B cell (primary cell): ENCODE measurements around the gene SLC24A3. TPM values are rescaled to one million over a fixed set of nuclear protein-coding genes. Genes with fewer than 3 reads are reported as not detected.

Experiments used
- ATAC-seq: fragments of 200-7000 bp; cut with Tn5 transposase; one replicate; pipeline ENCODE4 v1.10.0; 2021; ENCODE audit warnings: low read depth, mild to moderate bottlenecking, moderate number of reproducible peaks, moderate library complexity
- CTCF ChIA-PET: fragments of 350-600 bp; sonication (Branson Sonifier 250); formaldehyde crosslinking; loops from one replicate; lab custom pipeline; 2021; ENCODE audit warnings: antibody characterized with exemption, inconsistent platforms; lab: Charles Lee
- POLR2A ChIA-PET: fragments of 350-600 bp; sonication (Branson Sonifier 250); formaldehyde crosslinking; loops from one replicate; lab custom pipeline; 2021; ENCODE audit warnings: antibody characterized with exemption; lab: Charles Lee
- DNase-seq: peaks from one replicate; pipeline ENCODE4 v3.0.0; 2013
- H2AFZ ChIP-seq: 2 replicates; pipeline ENCODE4 v1.6.1; 2012; ENCODE audit warnings: mild to moderate bottlenecking, low read depth, low read length; ENCODE audit not compliant: insufficient read depth, poor library complexity, severe bottlenecking
- H3K27ac ChIP-seq, 2 donors: 1 replicate in 1 of 2; 2 replicates in 1 of 2; pipeline ENCODE4 v1.5.1; 2012 to 2013; ENCODE audit warnings: low read length in 2 of 2, mild to moderate bottlenecking in 2 of 2, moderate library complexity in 1 of 2
- H3K27me3 ChIP-seq, 4 experiments: fragments of 200-600 bp in 1 of 4; sonication (generic) in 1 of 4; replicated peaks in 1 of 4; 1 replicate in 2 of 4; 2 replicates in 2 of 4; pipeline versions ENCODE4 v1.6.1 to v1.7.0; 2013 to 2016; ENCODE audit warnings: low read length in 3 of 4, mild to moderate bottlenecking in 2 of 4, mixed read lengths in 1 of 4, moderate library complexity in 1 of 4; ENCODE audit not compliant: insufficient read depth in 4 of 4, control insufficient read depth in 3 of 4; ENCODE audit errors: control extremely low read depth in 1 of 4
- H3K36me3 ChIP-seq, 2 experiments: replicated peaks in 1 of 2; 1 replicate in 1 of 2; 2 replicates in 1 of 2; pipeline versions ENCODE4 v1.6.1 to v1.7.1; 2013; ENCODE audit warnings: low read length in 1 of 2; ENCODE audit not compliant: insufficient read depth in 2 of 2, control insufficient read depth in 1 of 2; ENCODE audit errors: control extremely low read depth in 1 of 2, extremely low read depth in 1 of 2
- H3K4me1 ChIP-seq, 2 donors: fragments of 200-600 bp in 1 of 2; sonication (generic) in 1 of 2; 1 replicate in 1 of 2; 2 replicates in 1 of 2; pipeline versions ENCODE4 v1.5.1 to v1.6.1; 2013 to 2017; ENCODE audit warnings: low read length in 2 of 2; ENCODE audit not compliant: control insufficient read depth in 2 of 2, insufficient read depth in 2 of 2
- H3K4me2 ChIP-seq: replicated peaks from 2 replicates; pipeline ENCODE3; 2012; ENCODE audit warnings: mild to moderate bottlenecking, low read depth, low read length; ENCODE audit not compliant: poor library complexity, severe bottlenecking
- H3K4me3 ChIP-seq, 5 experiments: fragments of 200-600 bp in 1 of 5; sonication (generic) in 1 of 5; 1 replicate in 3 of 5; 2 replicates in 2 of 5; pipeline versions ENCODE4 v1.5.1 to v1.7.0; 2011 to 2016; ENCODE audit warnings: low read length in 4 of 5, mild to moderate bottlenecking in 4 of 5, low read depth in 2 of 5, control low read depth in 1 of 5, moderate library complexity in 1 of 5; ENCODE audit not compliant: insufficient read depth in 1 of 5; ENCODE audit errors: control extremely low read depth in 1 of 5, extremely low read depth in 1 of 5
- H3K79me2 ChIP-seq: fragments of 200-600 bp; sonication (generic); one replicate; pipeline ENCODE4 v1.6.0; 2016; ENCODE audit warnings: low read length; ENCODE audit not compliant: control insufficient read depth, insufficient read depth
- H3K9ac ChIP-seq: fragments of 200-600 bp; sonication (generic); 2 replicates; pipeline ENCODE4 v1.6.1; 2017; ENCODE audit warnings: mild to moderate bottlenecking, low read length, moderate library complexity
- H3K9me3 ChIP-seq, 3 donors: one replicate each; pipeline versions ENCODE4 v1.6.1 to v1.7.1; 2013; ENCODE audit warnings: low read length in 2 of 3; ENCODE audit not compliant: control insufficient read depth in 2 of 3, insufficient read depth in 1 of 3; ENCODE audit errors: control extremely low read depth in 1 of 3
- H4K20me1 ChIP-seq: 2 replicates; pipeline ENCODE4 v1.6.0; 2012; ENCODE audit warnings: mild to moderate bottlenecking, low read length; ENCODE audit not compliant: insufficient read depth, control insufficient read depth, poor library complexity, severe bottlenecking
- H3K27ac Mint-ChIP-seq: one replicate; pipeline ENCODE4 v1.8.0; 2021; ENCODE audit warnings: mixed read lengths
- H3K27me3 Mint-ChIP-seq: one replicate; pipeline ENCODE4 v1.8.0; 2021; ENCODE audit warnings: mixed read lengths
- H3K4me1 Mint-ChIP-seq: one replicate; pipeline ENCODE4 v1.8.0; 2021; ENCODE audit warnings: mixed read lengths
- H3K4me3 Mint-ChIP-seq: one replicate; pipeline ENCODE4 v1.8.0; 2021; ENCODE audit warnings: mixed read lengths
- H3K9me3 Mint-ChIP-seq: one replicate; pipeline ENCODE4 v1.8.0; 2022; ENCODE audit warnings: mixed read lengths; ENCODE audit not compliant: insufficient read depth
- EZH2 ChIP-seq: IDR thresholded peaks from 2 replicates; pipeline ENCODE4 v1.6.1; 2012; ENCODE audit warnings: borderline replicate concordance, low read depth, mild to moderate bottlenecking, moderate library complexity, low read length; ENCODE audit not compliant: insufficient read depth, poor library complexity, severe bottlenecking
- WGBS: methylation state at CpG from one replicate; pipeline ENCODE4 v1.1.5; 2013; ENCODE audit warnings: missing lambda C conversion rate; ENCODE audit not compliant: insufficient coverage; 5-methylcytosine and 5-hydroxymethylcytosine counted together
- intact Hi-C: fragments of 100-400 bp; cut with micrococcal nuclease; formaldehyde crosslinking; loops from one replicate; pipeline ENCODE4 v1.10.0; 2022
- polyA plus RNA-seq: library from polyadenylated mRNA; depleted of rRNA; stranded (reverse); fragments of >200 nt; gene quantifications from 2 replicates; pipeline ENCODE4 v1.2.3, GENCODE V29; 2012
- total RNA-seq, 2 donors: library from RNA; stranded (reverse); fragments of 120-200 nt in 1 of 2; gene quantifications; 1 replicate in 1 of 2; 2 replicates in 1 of 2; pipeline versions ENCODE4 v1.2.3 to v1.2.4, GENCODE V29; 2013 to 2022
- TF ChIP-seq, protein P1 (sequence below): fragments of 200-600 bp; IDR thresholded peaks from one replicate; pipeline ENCODE4 v1.8.0; 2022; ENCODE audit warnings: antibody characterized with exemption, mild to moderate bottlenecking

The SLC24A3 gene
- total and polyA plus RNA-seq, 2 donors (not counting 1 experiment from before 2014, with no cell fraction given), result not detected

DNA sequence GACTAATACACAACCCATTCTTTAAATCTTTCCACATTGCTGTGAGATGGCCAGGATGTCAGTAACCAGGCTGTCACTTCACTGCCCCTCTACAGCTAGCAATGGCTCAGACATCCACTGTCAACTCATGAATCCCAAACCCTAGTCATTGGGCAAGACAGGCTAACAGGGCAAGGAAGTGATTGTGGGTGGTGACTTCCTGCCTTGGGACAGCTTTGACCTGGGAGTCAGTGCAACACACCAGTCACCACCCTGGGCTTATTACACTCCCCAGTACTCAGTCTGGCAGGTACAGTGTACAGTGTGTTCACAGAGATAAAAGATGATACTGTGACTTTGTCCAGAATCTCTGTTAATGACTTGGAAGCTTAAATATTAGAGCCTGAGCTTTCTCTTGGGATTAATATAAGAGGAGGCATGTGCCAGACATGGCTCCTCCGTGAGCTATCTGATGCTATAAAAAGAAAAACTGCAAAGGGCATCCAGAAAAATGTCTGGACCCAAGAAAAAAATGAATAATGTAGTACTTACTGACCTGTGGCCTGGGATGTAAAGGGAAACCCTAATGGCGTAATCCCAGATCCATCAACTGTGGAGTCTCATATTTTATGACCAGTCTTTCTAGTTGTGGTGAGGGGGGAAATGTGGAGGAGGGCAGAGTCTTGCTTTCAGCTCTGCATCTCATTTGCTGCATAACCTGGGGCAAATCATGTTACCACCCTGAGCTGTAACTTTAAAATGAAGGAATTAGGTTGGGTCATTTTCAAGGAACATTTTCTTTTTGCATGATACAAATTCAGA lies 244.4 kb downstream of the SLC24A3 start:
- ChIA-PET POLR2A (no interaction called here), CTCF (no interaction called here)
- no peak for DNase-seq

DNA sequence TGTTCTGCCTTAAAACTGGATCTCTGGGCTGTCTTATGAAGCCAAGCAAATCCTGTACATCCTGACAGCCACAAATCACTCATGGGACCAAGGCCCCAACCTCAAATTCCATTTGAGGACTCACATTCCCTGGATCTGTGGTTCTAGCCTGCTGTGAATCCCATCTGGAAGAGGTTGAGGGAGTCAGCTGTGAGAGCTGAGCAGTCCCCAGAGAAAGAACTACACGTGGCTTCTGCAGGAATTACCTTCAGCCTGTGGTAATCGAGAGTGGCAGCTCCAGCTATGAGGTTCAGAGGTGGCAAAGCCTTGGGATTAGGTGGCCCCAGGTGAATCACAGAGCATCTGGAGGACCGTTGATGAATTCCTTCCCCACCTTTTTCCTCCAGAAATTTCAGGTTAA lies 245.2 kb downstream of the SLC24A3 start:
- no peak overlapping the region for H2AFZ ChIP-seq
- no peaks in the 10 kb centered on the region for H3K4me1 ChIP-seq
- no peaks in the 10 kb centered on the region for H3K79me2 ChIP-seq
- no peak for DNase-seq
- ATAC-seq, result no peak
- intact Hi-C loops, result no loop called here
- no peaks in the 10 kb centered on the region for H3K36me3 ChIP-seq
- Mint-ChIP-seq H3K4me3 (no peak overlapping the region), H3K27ac (no peak overlapping the region), H3K4me1 (no peaks in the 10 kb centered on the region), H3K27me3 (peaks cover 9% of the 10 kb centered on the region), H3K9me3 (no peaks in the 10 kb centered on the region)
- no peaks in the 10 kb centered on the region for H3K27me3 ChIP-seq
- no peak overlapping the region for H3K4me3 ChIP-seq
- POLR2A ChIA-PET, result no interaction called here
- no peaks in the 10 kb centered on the region for H3K9me3 ChIP-seq
- H3K27ac ChIP-seq, result no peak overlapping the region
- TF ChIP-seq, protein P1, sequence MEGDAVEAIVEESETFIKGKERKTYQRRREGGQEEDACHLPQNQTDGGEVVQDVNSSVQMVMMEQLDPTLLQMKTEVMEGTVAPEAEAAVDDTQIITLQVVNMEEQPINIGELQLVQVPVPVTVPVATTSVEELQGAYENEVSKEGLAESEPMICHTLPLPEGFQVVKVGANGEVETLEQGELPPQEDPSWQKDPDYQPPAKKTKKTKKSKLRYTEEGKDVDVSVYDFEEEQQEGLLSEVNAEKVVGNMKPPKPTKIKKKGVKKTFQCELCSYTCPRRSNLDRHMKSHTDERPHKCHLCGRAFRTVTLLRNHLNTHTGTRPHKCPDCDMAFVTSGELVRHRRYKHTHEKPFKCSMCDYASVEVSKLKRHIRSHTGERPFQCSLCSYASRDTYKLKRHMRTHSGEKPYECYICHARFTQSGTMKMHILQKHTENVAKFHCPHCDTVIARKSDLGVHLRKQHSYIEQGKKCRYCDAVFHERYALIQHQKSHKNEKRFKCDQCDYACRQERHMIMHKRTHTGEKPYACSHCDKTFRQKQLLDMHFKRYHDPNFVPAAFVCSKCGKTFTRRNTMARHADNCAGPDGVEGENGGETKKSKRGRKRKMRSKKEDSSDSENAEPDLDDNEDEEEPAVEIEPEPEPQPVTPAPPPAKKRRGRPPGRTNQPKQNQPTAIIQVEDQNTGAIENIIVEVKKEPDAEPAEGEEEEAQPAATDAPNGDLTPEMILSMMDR, result no peak
- no peak for TF ChIP-seq EZH2
- H3K9ac ChIP-seq, result no peak overlapping the region
- H4K20me1 ChIP-seq, result no peaks in the 10 kb centered on the region
- 80% methylated on average over 2 of the region's 3 CpGs for WGBS
- CTCF ChIA-PET, result no interaction called here
- H3K4me2 ChIP-seq, result no peak overlapping the region

More for the DNA sequence above, 244.4 kb downstream of the SLC24A3 start:
- no peaks in the 10 kb centered on the region for H3K79me2 ChIP-seq
- H3K4me2 ChIP-seq, result no peak overlapping the region
- no peak for TF ChIP-seq EZH2
- TF ChIP-seq, protein P1, result no peak
- intact Hi-C loops, result no loop called here
- Mint-ChIP-seq H3K27me3 (peaks cover 8% of the 10 kb centered on the region), H3K4me1 (no peaks in the 10 kb centered on the region), H3K27ac (no peak overlapping the region), H3K9me3 (no peaks in the 10 kb centered on the region), H3K4me3 (no peak overlapping the region)
- no peaks in the 10 kb centered on the region for H3K9me3 ChIP-seq
- H4K20me1 ChIP-seq, result no peaks in the 10 kb centered on the region
- no peaks in the 10 kb centered on the region for H3K4me1 ChIP-seq
- no peaks in the 10 kb centered on the region for H3K36me3 ChIP-seq
- no peak for ATAC-seq
- no peak overlapping the region for H3K9ac ChIP-seq
- WGBS, result 100% methylated on average over 1 of the region's 2 CpGs
- H2AFZ ChIP-seq, result no peak overlapping the region
- no peak overlapping the region for H3K27ac ChIP-seq
- H3K27me3 ChIP-seq, result peaks cover 0 to 1% (median 0%) of the 10 kb centered on the region in 4 experiments
- H3K4me3 ChIP-seq, result no peak overlapping the region
